Ishikawa (cell line): ENCODE results near the gene ROGDI.

ENCODE experiments used
- CREB1 ChIP-seq: IDR thresholded peaks from 2 replicates; pipeline ENCODE4 v1.6.1; 2012; ENCODE audit warnings: low read depth
- NFIC ChIP-seq: IDR thresholded peaks from 2 replicates; pipeline ENCODE4 v1.6.1; 2012
- YY1 ChIP-seq: IDR thresholded peaks from 2 replicates; pipeline ENCODE4 v1.6.1; 2012; ENCODE audit warnings: low read depth
- TF ChIP-seq, protein P1 (sequence below): IDR thresholded peaks from 2 replicates; pipeline ENCODE4 v1.6.1; 2012; ENCODE audit warnings: low read depth, mild to moderate bottlenecking
- TF ChIP-seq, protein P2 (sequence below): IDR thresholded peaks from 2 replicates; pipeline ENCODE4 v1.6.1; 2012

DNA sequence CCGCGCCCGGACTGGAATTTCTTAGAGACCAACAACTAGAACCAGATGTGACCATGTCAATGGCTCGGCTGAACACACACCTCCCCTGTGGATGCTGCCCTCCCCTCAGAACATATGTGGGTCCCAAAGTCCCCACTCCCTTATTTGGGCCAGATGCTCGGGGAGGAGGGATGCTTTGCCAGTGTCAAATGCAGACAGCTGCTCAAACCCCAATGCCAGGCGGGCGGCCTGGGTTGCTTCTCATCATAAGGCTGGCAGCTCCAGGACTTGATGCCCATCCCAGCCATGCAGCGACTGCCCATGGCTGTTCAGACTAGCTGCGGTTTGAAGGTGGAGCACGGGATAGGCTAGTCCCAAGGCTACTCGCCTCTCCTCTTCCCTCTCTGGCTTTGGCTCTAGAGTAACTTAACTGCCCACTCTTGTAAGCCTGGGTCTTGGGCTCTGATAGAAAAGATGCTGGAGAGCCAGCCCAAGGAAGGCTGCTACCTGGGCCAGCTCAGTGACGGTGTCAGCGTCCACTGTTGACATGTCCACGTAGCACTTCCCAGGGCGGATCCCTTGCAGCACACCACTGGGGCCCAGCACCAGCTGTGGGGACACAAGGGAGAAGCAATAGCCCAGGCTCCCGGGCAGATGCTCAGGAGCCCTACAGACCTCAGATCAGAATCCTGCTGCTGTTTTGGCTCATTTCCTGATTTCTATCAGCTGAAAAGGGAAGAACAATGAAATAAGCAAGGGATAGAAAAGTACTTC is 11.0 kb upstream of the ROGDI start:
- no peak for TF ChIP-seq NFIC
- TF ChIP-seq YY1: no peak
- TF ChIP-seq CREB1: no peak
- TF ChIP-seq, protein P1, sequence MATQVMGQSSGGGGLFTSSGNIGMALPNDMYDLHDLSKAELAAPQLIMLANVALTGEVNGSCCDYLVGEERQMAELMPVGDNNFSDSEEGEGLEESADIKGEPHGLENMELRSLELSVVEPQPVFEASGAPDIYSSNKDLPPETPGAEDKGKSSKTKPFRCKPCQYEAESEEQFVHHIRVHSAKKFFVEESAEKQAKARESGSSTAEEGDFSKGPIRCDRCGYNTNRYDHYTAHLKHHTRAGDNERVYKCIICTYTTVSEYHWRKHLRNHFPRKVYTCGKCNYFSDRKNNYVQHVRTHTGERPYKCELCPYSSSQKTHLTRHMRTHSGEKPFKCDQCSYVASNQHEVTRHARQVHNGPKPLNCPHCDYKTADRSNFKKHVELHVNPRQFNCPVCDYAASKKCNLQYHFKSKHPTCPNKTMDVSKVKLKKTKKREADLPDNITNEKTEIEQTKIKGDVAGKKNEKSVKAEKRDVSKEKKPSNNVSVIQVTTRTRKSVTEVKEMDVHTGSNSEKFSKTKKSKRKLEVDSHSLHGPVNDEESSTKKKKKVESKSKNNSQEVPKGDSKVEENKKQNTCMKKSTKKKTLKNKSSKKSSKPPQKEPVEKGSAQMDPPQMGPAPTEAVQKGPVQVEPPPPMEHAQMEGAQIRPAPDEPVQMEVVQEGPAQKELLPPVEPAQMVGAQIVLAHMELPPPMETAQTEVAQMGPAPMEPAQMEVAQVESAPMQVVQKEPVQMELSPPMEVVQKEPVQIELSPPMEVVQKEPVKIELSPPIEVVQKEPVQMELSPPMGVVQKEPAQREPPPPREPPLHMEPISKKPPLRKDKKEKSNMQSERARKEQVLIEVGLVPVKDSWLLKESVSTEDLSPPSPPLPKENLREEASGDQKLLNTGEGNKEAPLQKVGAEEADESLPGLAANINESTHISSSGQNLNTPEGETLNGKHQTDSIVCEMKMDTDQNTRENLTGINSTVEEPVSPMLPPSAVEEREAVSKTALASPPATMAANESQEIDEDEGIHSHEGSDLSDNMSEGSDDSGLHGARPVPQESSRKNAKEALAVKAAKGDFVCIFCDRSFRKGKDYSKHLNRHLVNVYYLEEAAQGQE: no peak
- TF ChIP-seq, protein P2, sequence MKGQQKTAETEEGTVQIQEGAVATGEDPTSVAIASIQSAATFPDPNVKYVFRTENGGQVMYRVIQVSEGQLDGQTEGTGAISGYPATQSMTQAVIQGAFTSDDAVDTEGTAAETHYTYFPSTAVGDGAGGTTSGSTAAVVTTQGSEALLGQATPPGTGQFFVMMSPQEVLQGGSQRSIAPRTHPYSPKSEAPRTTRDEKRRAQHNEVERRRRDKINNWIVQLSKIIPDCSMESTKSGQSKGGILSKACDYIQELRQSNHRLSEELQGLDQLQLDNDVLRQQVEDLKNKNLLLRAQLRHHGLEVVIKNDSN: no peak
